Mesendoderm (in vitro differentiated cells): ENCODE results near the gene PABPC1L. TPM values are rescaled to one million over a fixed set of nuclear protein-coding genes. Genes with fewer than 3 reads are reported as not detected.
"Not testable (repeated sequence)": the region's sequence is repeated elsewhere in the genome, so short reads cannot be mapped to it uniquely, and the experiment has no call there.

ENCODE experiments used
- DNase-seq: peaks from one replicate; pipeline ENCODE4 v3.0.0; 2013
- H2AK5ac ChIP-seq: 2 replicates; pipeline ENCODE4 v1.6.1; 2013; ENCODE audit warnings: low read length, inconsistent platforms
- H2BK120ac ChIP-seq: 2 replicates; pipeline ENCODE4 v1.6.1; 2013; ENCODE audit warnings: low read depth, mild to moderate bottlenecking, low read length, moderate library complexity, mixed read lengths
- H2BK15ac ChIP-seq: replicated peaks from 2 replicates; pipeline ENCODE4 v1.6.1; 2013; ENCODE audit warnings: low read depth, mild to moderate bottlenecking, moderate library complexity
- H2BK5ac ChIP-seq: 2 replicates; pipeline ENCODE4 v1.6.1; 2013; ENCODE audit warnings: low read length, inconsistent platforms
- H3K18ac ChIP-seq: 2 replicates; pipeline ENCODE4 v1.6.1; 2013; ENCODE audit warnings: mild to moderate bottlenecking, low read length, mixed read lengths
- H3K23ac ChIP-seq: one replicate; pipeline ENCODE4 v1.6.1; 2013; ENCODE audit warnings: low read length
- H3K27ac ChIP-seq: 2 replicates; pipeline ENCODE4 v1.5.1; 2013; ENCODE audit warnings: low read depth, mild to moderate bottlenecking, inconsistent platforms, low read length, moderate library complexity
- H3K27me3 ChIP-seq: 2 replicates; pipeline ENCODE4 v1.6.1; 2013; ENCODE audit warnings: low read length, control low read depth, mild to moderate bottlenecking, inconsistent platforms; ENCODE audit not compliant: insufficient read depth, poor library complexity
- H3K36me3 ChIP-seq: 2 replicates; pipeline ENCODE4 v1.6.1; 2013; ENCODE audit warnings: low read length, inconsistent platforms; ENCODE audit not compliant: control insufficient read depth, insufficient read depth
- H3K4ac ChIP-seq: one replicate; pipeline ENCODE4 v1.6.1; 2013; ENCODE audit warnings: low read depth, mild to moderate bottlenecking, low read length, moderate library complexity
- H3K4me1 ChIP-seq: 2 replicates; pipeline ENCODE4 v1.6.1; 2013; ENCODE audit warnings: low read depth, low read length, inconsistent platforms; ENCODE audit not compliant: control insufficient read depth
- H3K4me2 ChIP-seq: 2 replicates; pipeline ENCODE4 v1.6.1; 2013; ENCODE audit warnings: low read length
- H3K4me3 ChIP-seq: 2 replicates; pipeline ENCODE4 v1.5.1; 2013; ENCODE audit warnings: mild to moderate bottlenecking, low read length
- H3K56ac ChIP-seq: one replicate; pipeline ENCODE4 v1.6.1; 2013; ENCODE audit warnings: low read length
- H3K79me1 ChIP-seq: 2 replicates; pipeline ENCODE4 v1.6.1; 2013; ENCODE audit warnings: low read length, inconsistent platforms
- H3K79me2 ChIP-seq: 2 replicates; pipeline ENCODE4 v1.6.1; 2013; ENCODE audit warnings: mild to moderate bottlenecking, low read length; ENCODE audit not compliant: control insufficient read depth, insufficient read depth
- H3K9ac ChIP-seq: 2 replicates; pipeline ENCODE4 v1.6.1; 2013; ENCODE audit warnings: low read length, inconsistent platforms
- H4K5ac ChIP-seq: one replicate; pipeline ENCODE4 v1.6.1; 2013; ENCODE audit warnings: low read length
- H4K8ac ChIP-seq: one replicate; pipeline ENCODE4 v1.6.1; 2013; ENCODE audit warnings: low read depth, mild to moderate bottlenecking, control low read depth, low read length, moderate library complexity
- WGBS: extraction: QIAGEN DNeasy Blood & Tissue Kit; methylation state at CpG from one replicate; pipeline ENCODE4 v1.1.7; 2013; ENCODE audit warnings: low lambda C conversion rate, missing lambda C conversion rate; ENCODE audit not compliant: insufficient coverage; ENCODE audit errors: extremely low coverage; 5-methylcytosine and 5-hydroxymethylcytosine counted together
- polyA plus RNA-seq, 2 experiments: library from polyadenylated mRNA; stranded (reverse); fragments of 200-250 nt; gene quantifications; one replicate each; pipeline ENCODE4 v1.2.3, GENCODE V29; 2013

Gene PABPC1L
- 35.6 TPM for polyA plus RNA-seq (2013, experiment 1 of 2)
- polyA plus RNA-seq (2013, experiment 2 of 2) = 37.3 TPM

GRCh38 chr20:44909872-44910689 lies at the start of gene PABPC1L:
Gene PABPC1L, plus strand, starts transcription at chr20:44910060. Its CDS starts 84 bp downstream, at chr20:44910144.
- H4K5ac ChIP-seq = no peak within 1 kb of the TSS
- peak within 1 kb of the TSS; percentile 82 for H3K4me3 ChIP-seq
- peaks cover 6% of the 10 kb centered on the region for H3K79me1 ChIP-seq
- H3K18ac ChIP-seq = peak within 1 kb of the TSS; percentile 96
- H3K9ac ChIP-seq = peak within 1 kb of the TSS; percentile 90
- WGBS = no CpG with 5 or more reads among the region's 61 CpGs
- no peak within 1 kb of the TSS for H2BK15ac ChIP-seq
- H3K4me1 ChIP-seq = peaks cover 6% of the 10 kb centered on the region
- peak within 1 kb of the TSS; percentile 95 for H3K4me2 ChIP-seq
- H2BK5ac ChIP-seq = peak within 1 kb of the TSS; percentile 13
- peak within 1 kb of the TSS; percentile 58 for H3K4ac ChIP-seq
- peak within 1 kb of the TSS; percentile 69 for H3K23ac ChIP-seq
- H3K36me3 ChIP-seq = peaks cover 10% of the 10 kb centered on the region
- no peak within 1 kb of the TSS for H2BK120ac ChIP-seq
- H4K8ac ChIP-seq = peak within 1 kb of the TSS; percentile 57
- peaks cover 2% of the 10 kb centered on the region for H3K79me2 ChIP-seq
- H3K56ac ChIP-seq = peak within 1 kb of the TSS; percentile 94
- peak; percentile 93 for DNase-seq
- H3K27ac ChIP-seq = peak within 1 kb of the TSS; percentile 56
- H2AK5ac ChIP-seq = no peak within 1 kb of the TSS
- H3K27me3 ChIP-seq = no peaks in the 10 kb centered on the region

DNA sequence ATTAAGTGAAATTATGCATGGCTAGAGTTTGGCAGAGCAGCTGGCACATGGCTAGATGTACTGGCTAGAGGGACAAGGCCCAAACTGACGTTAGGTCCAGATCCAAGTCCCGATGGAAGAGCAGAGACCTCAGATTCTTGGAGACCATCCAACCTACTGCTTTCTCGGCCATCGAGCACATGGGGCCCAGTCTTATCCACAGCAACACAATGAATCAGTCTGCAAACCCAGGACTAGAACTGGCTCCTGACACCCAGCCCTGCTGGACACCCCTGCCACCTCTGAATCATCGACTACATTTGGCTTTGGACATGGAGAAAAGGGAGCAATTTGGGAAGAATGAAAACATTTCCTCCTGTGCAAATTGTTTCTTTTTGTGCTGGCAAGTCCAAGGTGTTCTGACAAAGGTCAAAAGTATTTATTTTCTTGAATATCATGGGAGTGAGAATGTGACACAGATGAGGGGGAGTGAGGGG lies 48.3 kb upstream of the PABPC1L start:
- no peaks in the 10 kb centered on the region for H3K27me3 ChIP-seq
- WGBS = no CpG with 5 or more reads among the region's 5 CpGs
- DNase-seq = no peak
- H3K79me2 ChIP-seq = no peaks in the 10 kb centered on the region
- no peak overlapping the region for H2BK120ac ChIP-seq
- no peak overlapping the region for H2BK15ac ChIP-seq
- no peak overlapping the region for H3K9ac ChIP-seq
- no peaks in the 10 kb centered on the region for H3K36me3 ChIP-seq
- no peak overlapping the region for H2AK5ac ChIP-seq
- no peak overlapping the region for H3K4me2 ChIP-seq
- H3K4me1 ChIP-seq = no peaks in the 10 kb centered on the region
- no peak overlapping the region for H4K5ac ChIP-seq
- H3K18ac ChIP-seq = no peak overlapping the region
- H4K8ac ChIP-seq = no peak overlapping the region
- H3K79me1 ChIP-seq = no peaks in the 10 kb centered on the region
- no peak overlapping the region for H3K4ac ChIP-seq
- H3K4me3 ChIP-seq = no peak overlapping the region
- H3K23ac ChIP-seq = no peak overlapping the region
- H2BK5ac ChIP-seq = no peak overlapping the region
- no peak overlapping the region for H3K56ac ChIP-seq
- H3K27ac ChIP-seq = no peak overlapping the region

- Histone ChIP-seq H3K79me1 (no peaks in the 10 kb centered on the region), H3K27ac (no peak overlapping the region)
Observed at GRCh38 chr20:44862286-44862685, 47.6 kb upstream of the PABPC1L start.

GRCh38 chr20:44863365-44864084 lies 46.3 kb upstream of the PABPC1L start:
- H2BK15ac ChIP-seq, H3K27me3 ChIP-seq, H3K18ac ChIP-seq, H3K4me1 ChIP-seq, H2BK5ac ChIP-seq, H3K27ac ChIP-seq, DNase-seq, H3K4ac ChIP-seq, H3K9ac ChIP-seq, H3K23ac ChIP-seq, H2BK120ac ChIP-seq, H3K4me3 ChIP-seq, H3K56ac ChIP-seq, H3K79me2 ChIP-seq, H4K5ac ChIP-seq, H4K8ac ChIP-seq, H2AK5ac ChIP-seq, H3K4me2 ChIP-seq, H3K79me1 ChIP-seq, H3K36me3 ChIP-seq: not testable (repeated sequence)
- no CpG with 5 or more reads among the region's 4 CpGs for WGBS

More at GRCh38 chr20:44862286-44862685, 47.6 kb upstream of the PABPC1L start:
- no peak overlapping the region for H3K4me2 ChIP-seq
- H4K5ac ChIP-seq = no peak overlapping the region
- no peak overlapping the region for H3K56ac ChIP-seq
- no peak overlapping the region for H4K8ac ChIP-seq
- H3K27me3 ChIP-seq = no peaks in the 10 kb centered on the region
- no peak overlapping the region for H3K23ac ChIP-seq
- no peak for DNase-seq
- H3K4me1 ChIP-seq = no peaks in the 10 kb centered on the region
- no peaks in the 10 kb centered on the region for H3K36me3 ChIP-seq
- no peak overlapping the region for H3K18ac ChIP-seq
- no peak overlapping the region for H2BK15ac ChIP-seq
- H3K4ac ChIP-seq = no peak overlapping the region
- no peak overlapping the region for H3K4me3 ChIP-seq
- H2AK5ac ChIP-seq = no peak overlapping the region
- no peak overlapping the region for H2BK120ac ChIP-seq
- H3K9ac ChIP-seq = no peak overlapping the region
- no peaks in the 10 kb centered on the region for H3K79me2 ChIP-seq
- WGBS = no CpG with 5 or more reads among the region's 2 CpGs
- no peak overlapping the region for H2BK5ac ChIP-seq

DNA sequence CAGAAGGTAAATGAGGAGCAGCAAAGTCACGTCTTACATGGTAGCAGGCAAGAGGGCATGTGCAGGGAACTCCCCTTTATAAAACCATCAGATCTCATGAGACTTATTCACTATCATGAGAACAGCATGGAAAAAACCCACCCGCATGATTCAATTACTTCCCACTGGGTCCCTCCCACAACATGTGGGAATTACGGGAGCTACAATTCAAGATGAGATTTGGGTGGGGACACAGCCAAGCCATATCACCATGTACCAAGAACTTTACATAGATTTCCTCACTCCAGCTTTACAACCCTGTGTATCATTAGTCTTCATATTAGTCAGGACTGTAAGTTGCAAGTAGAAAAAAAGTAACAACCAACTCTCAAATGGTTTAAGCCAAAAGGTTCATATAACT lies 45.4 kb upstream of the PABPC1L start:
- not testable (repeated sequence) for H2BK5ac ChIP-seq, H3K27me3 ChIP-seq, H3K9ac ChIP-seq, H3K18ac ChIP-seq, H3K4me2 ChIP-seq, H3K4me1 ChIP-seq, H3K23ac ChIP-seq, DNase-seq, H3K27ac ChIP-seq, H4K5ac ChIP-seq, H3K56ac ChIP-seq, H3K79me2 ChIP-seq, H2BK15ac ChIP-seq, H3K4me3 ChIP-seq, H2AK5ac ChIP-seq, H4K8ac ChIP-seq, H2BK120ac ChIP-seq, H3K4ac ChIP-seq, H3K36me3 ChIP-seq, H3K79me1 ChIP-seq
- no CpG with 5 or more reads among the region's 3 CpGs for WGBS
